Measurements from ENCODE around the gene RABL6.

DNA sequence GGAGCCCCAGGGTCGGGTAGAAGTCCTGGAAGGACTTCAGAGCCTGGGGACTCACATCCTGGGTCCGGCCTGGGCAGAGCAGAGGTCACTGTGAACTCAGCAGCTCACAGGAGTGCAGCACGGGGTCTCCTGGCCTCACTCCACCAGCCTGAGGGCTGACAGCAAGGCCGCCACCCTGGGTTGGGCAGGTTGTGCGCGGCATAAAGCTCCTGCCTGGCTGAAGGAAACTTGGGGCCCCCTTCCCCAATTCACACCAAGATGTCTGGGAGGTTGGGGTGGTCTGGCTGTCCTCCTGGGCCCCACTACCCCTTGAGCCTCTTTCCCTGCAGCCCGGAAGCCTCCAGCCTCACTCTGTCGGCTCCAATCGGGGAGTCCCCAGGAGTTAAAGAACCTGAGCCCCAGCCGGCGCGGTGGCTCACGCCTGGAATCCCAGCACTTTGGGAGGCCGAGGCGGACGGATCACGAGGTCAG, 45.5 kb upstream of the RABL6 start:
- TF ChIP-seq, protein P1, sequence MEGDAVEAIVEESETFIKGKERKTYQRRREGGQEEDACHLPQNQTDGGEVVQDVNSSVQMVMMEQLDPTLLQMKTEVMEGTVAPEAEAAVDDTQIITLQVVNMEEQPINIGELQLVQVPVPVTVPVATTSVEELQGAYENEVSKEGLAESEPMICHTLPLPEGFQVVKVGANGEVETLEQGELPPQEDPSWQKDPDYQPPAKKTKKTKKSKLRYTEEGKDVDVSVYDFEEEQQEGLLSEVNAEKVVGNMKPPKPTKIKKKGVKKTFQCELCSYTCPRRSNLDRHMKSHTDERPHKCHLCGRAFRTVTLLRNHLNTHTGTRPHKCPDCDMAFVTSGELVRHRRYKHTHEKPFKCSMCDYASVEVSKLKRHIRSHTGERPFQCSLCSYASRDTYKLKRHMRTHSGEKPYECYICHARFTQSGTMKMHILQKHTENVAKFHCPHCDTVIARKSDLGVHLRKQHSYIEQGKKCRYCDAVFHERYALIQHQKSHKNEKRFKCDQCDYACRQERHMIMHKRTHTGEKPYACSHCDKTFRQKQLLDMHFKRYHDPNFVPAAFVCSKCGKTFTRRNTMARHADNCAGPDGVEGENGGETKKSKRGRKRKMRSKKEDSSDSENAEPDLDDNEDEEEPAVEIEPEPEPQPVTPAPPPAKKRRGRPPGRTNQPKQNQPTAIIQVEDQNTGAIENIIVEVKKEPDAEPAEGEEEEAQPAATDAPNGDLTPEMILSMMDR (IDR thresholded peaks at IDR 0.05) = no peak
- no peak for TF ChIP-seq POLR2A (IDR thresholded peaks at IDR 0.05)

All from body of pancreas (tissue), 4 donors.